HepG2 (cell line): ENCODE measurements around the gene ZFP37. TPM values are rescaled to one million over a fixed set of nuclear protein-coding genes. Genes with fewer than 3 reads are reported as not detected.
"Not testable (repeated sequence)": the region's sequence is repeated elsewhere in the genome, so short reads cannot be mapped to it uniquely, and the experiment has no call there.

Experiments used
- ATAC-seq: fragments of 200-7000 bp; cut with Tn5 transposase; 3 replicates; pipeline ENCODE4 v1.9.1; 2020; ENCODE audit warnings: mild to moderate bottlenecking, moderate library complexity
- BruUV-seq: library from RNA; stranded (reverse); fragments of 400-500 nt; replicated peaks from 2 replicates; lab custom pipeline; 2021; lab: Mats Ljungman, UMichigan
- CTCF ChIA-PET: fragments of 300-600 bp; formaldehyde crosslinking; extraction: SDS; loops from one replicate; lab custom pipeline; 2021; ENCODE audit warnings: low total read pairs, inconsistent platforms, low intra/inter-chr PET ratio; lab: Yijun Ruan, JAX
- POLR2A ChIA-PET: fragments of 350-600 bp; sonication (Branson Sonifier 250); formaldehyde crosslinking; loops from one replicate; lab custom pipeline; 2020; ENCODE audit warnings: antibody characterized with exemption, inconsistent platforms; lab: Yijun Ruan, JAX
- DNase-seq: peaks from one replicate; pipeline ENCODE4 v3.0.0-alpha.2; 2015; ENCODE audit warnings: low spot score
- FAIRE-seq: peaks from 3 replicates; lab custom pipeline; 2011; peaks lifted over from hg19 to GRCh38; lab: Jason Lieb, UNC
- H2AFZ ChIP-seq: one replicate; pipeline ENCODE4 v1.6.1; 2011; ENCODE audit warnings: low read length, inconsistent platforms
- H3K27ac ChIP-seq: fragments of 300-600 bp; 3 replicates; pipeline ENCODE4 v1.8.0; 2011; ENCODE audit warnings: mixed run types, mild to moderate bottlenecking, mixed read lengths, low read length, inconsistent platforms; ENCODE audit not compliant: insufficient read depth; ENCODE audit errors: extremely low read length
- H3K27me3 ChIP-seq, 2 experiments: fragments of 200-600 bp in 1 of 2; 2 replicates in 1 of 2; 3 replicates in 1 of 2; pipeline versions ENCODE4 v1.6.0 to v1.8.0; 2011; ENCODE audit warnings: low read length in 2 of 2, mild to moderate bottlenecking in 2 of 2, moderate library complexity in 2 of 2, inconsistent platforms in 1 of 2; ENCODE audit not compliant: insufficient read depth in 2 of 2, control insufficient read depth in 1 of 2
- H3K36me3 ChIP-seq, 2 experiments: fragments of 200-600 bp in 1 of 2; replicated peaks in 1 of 2; 2 replicates in 1 of 2; 3 replicates in 1 of 2; pipeline versions ENCODE4 v1.5.1 to v1.8.0; 2011; ENCODE audit warnings: low read length in 2 of 2, inconsistent platforms in 1 of 2; ENCODE audit not compliant: insufficient read depth in 2 of 2, control insufficient read depth in 1 of 2
- H3K4me1 ChIP-seq: 2 replicates; pipeline ENCODE4 v1.5.1; 2012; ENCODE audit warnings: low read length, inconsistent platforms; ENCODE audit not compliant: insufficient read depth
- H3K4me2 ChIP-seq: 2 replicates; pipeline ENCODE4 v1.6.0; 2011; ENCODE audit warnings: low read depth, low read length, inconsistent platforms
- H3K4me3 ChIP-seq, 3 experiments: fragments of 200-600 bp in 1 of 3; sonication (generic), shearing (Covaris generic) in 1 of 3; replicated peaks in 1 of 3; 2 replicates each; pipeline ENCODE4 v1.5.1; 2011 to 2016; ENCODE audit warnings: low read length in 3 of 3, inconsistent platforms in 2 of 3, low read depth in 2 of 3, mild to moderate bottlenecking in 2 of 3, control low read depth in 1 of 3, mixed read lengths in 1 of 3; ENCODE audit not compliant: insufficient read depth in 1 of 3
- H3K79me2 ChIP-seq: one replicate; pipeline ENCODE4 v1.6.1; 2011; ENCODE audit warnings: low read length, inconsistent platforms; ENCODE audit not compliant: insufficient read depth
- H3K9ac ChIP-seq: 2 replicates; pipeline ENCODE4 v1.6.0; 2011; ENCODE audit warnings: mild to moderate bottlenecking, low read depth, low read length, inconsistent platforms; ENCODE audit not compliant: insufficient read depth
- H3K9me3 ChIP-seq: 2 replicates; pipeline ENCODE4 v1.5.1; 2012; ENCODE audit warnings: mild to moderate bottlenecking, low read length
- H4K20me1 ChIP-seq: 2 replicates; pipeline ENCODE4 v1.6.0; 2011; ENCODE audit warnings: inconsistent platforms, mild to moderate bottlenecking, low read length, moderate library complexity; ENCODE audit not compliant: insufficient read depth
- WGBS: methylation state at CpG from one replicate; pipeline ENCODE4 v1.1.6; 2017; ENCODE audit warnings: low lambda C conversion rate; 5-methylcytosine and 5-hydroxymethylcytosine counted together
- in situ Hi-C: cut with HindIII; loops from 2 replicates; pipeline ENCODE4 v1.10.0; 2017; ENCODE audit warnings: low pct_unique_long_range_greater_than_20kb; ENCODE audit not compliant: extremely low pct_ligation_motif_present
- intact Hi-C: fragments of 100-400 bp; cut with micrococcal nuclease; formaldehyde crosslinking; loops from one replicate; pipeline ENCODE4 v1.10.0; 2022; ENCODE audit not compliant: unreplicated experiment
- polyA plus RNA-seq, 8 experiments: library from polyadenylated mRNA; depleted of rRNA in 3 of 8; stranded (reverse) in 7 of 8; unstranded in 1 of 8; fragments of >200 nt; fragmentation: Illumina TruSeq in 4 of 8; extraction: Trizol in 4 of 8; gene quantifications; 2 replicates each; pipeline versions ENCODE4 v1.2.1 to v1.2.3, GENCODE V29; 2011 to 2016; ENCODE audit warnings: low read depth in 4 of 8, missing spikeins in 1 of 8, mixed read lengths in 1 of 8; ENCODE audit not compliant: insufficient read depth in 1 of 8
- total RNA-seq, 5 experiments: library from RNA; depleted of rRNA; stranded (reverse); fragments of >200 nt; fragmentation: Illumina TruSeq; extraction: Trizol; gene quantifications; 2 replicates each; pipeline ENCODE4 v1.2.3, GENCODE V29; 2016; ENCODE audit warnings: low read depth in 1 of 5

The ZFP37 gene
- total and polyA plus RNA-seq, 2 of the 13 experiments (the other 11 are each of a cell fraction or from before 2014, with no cell fraction given) = 1.1 to 3.7 TPM

GRCh38 chr9:113062932-113063310 lies 6.4 kb upstream of the ZFP37 start:
- ATAC-seq, H3K27me3 ChIP-seq, H3K9ac ChIP-seq, BruUV-seq, in situ Hi-C loops, H4K20me1 ChIP-seq, DNase-seq, H3K27ac ChIP-seq, H3K4me3 ChIP-seq, H3K4me2 ChIP-seq, H3K79me2 ChIP-seq, H3K36me3 ChIP-seq, CTCF ChIA-PET, POLR2A ChIA-PET, H2AFZ ChIP-seq, FAIRE-seq, intact Hi-C loops, H3K4me1 ChIP-seq: not testable (repeated sequence)
- WGBS = 79% methylated on average over 20 of the region's 20 CpGs
- H3K9me3 ChIP-seq = peaks cover 17% of the 10 kb centered on the region

DNA sequence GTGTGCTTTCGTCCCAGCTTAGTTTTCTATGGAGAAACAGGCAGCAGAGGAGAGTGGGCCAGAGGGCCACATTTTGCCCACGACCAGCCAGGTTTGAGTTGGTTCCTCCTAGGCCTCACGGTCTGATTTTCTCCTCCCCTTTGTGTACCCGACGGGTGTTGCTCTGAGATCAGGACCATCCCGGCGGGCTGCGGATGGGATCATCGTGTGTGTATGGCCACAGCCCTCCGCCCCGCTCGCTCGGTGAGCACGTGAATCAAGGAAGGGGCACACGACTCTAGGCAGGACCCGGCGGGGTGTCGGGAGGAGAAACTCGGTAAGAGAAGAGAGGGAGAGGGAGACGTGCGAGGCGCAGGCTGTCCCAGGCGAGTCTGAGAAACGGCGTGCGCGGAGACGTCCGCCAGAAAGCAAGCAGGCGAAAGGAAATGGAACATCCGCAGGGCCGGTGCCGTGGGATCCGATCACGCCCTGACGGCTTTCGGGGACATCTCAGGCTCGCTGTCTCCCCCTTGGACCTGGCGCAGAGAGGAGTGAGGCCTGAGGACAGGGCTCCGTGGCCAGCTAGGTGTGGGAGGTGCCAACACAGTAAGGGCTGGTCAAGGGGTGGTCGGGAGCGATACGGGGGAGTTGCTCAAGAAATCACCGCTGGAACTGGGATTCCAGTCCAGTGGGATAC lies 5.9 kb upstream of the ZFP37 start:
- intact Hi-C loops = not testable (repeated sequence)

DNA sequence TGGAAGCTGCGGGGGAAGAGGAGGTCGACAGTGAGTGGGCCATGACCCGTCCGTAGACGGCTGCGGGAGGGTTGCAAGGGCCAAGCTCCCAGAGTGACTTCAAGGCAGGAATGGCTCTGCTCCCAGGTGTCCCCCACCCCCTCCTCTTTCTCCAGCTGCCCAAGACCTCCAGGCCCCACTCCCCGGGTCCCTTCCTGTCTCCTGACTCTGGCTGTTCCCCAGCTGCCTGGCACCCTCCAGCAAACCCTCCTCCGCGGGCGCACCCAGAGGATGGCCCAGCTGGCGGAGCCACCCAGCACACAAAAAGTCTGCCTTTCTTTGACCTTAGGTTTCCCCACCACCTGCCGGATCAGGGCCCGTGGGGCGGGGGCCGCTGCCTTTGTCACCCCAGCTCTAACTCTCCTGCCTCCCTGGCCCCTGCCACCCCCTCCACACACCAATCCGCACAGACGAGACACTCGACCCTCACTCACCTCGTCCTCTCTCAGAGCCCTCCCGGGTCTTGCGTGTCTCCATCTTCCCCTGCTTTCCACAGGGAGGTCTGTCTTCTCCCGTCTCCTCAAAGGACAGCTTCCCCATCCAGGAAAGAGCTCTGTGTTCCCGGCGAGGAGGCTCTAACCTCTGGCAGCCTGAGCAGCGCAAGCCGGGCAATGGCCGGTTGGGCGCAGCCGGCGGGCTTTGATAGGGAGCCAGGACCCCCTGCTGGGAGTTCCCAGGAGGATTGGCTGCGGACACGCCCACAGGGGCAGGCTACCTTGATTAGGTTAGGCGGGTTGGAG lies 4.7 kb upstream of the ZFP37 start:
- DNase-seq, H2AFZ ChIP-seq, H3K27ac ChIP-seq, H3K79me2 ChIP-seq, H3K36me3 ChIP-seq, H3K4me1 ChIP-seq, H4K20me1 ChIP-seq, CTCF ChIA-PET, H3K27me3 ChIP-seq, in situ Hi-C loops, BruUV-seq, H3K4me3 ChIP-seq, intact Hi-C loops, FAIRE-seq, H3K4me2 ChIP-seq, ATAC-seq, H3K9ac ChIP-seq, POLR2A ChIA-PET: not testable (repeated sequence)
- peaks cover 19% of the 10 kb centered on the region for H3K9me3 ChIP-seq
- 57% methylated on average over 20 of the region's 33 CpGs for WGBS

More for the DNA sequence above, 5.9 kb upstream of the ZFP37 start:
- H2AFZ ChIP-seq, H3K4me1 ChIP-seq, H3K27ac ChIP-seq, H3K27me3 ChIP-seq, H3K9ac ChIP-seq, POLR2A ChIA-PET, H3K36me3 ChIP-seq, H3K4me3 ChIP-seq, H3K79me2 ChIP-seq, BruUV-seq, CTCF ChIA-PET, ATAC-seq, DNase-seq, H3K4me2 ChIP-seq, H4K20me1 ChIP-seq, FAIRE-seq, in situ Hi-C loops: not testable (repeated sequence)
- H3K9me3 ChIP-seq = peaks cover 19% of the 10 kb centered on the region
- WGBS = 82% methylated on average over 31 of the region's 44 CpGs

- H2AFZ ChIP-seq, ATAC-seq, H3K36me3 ChIP-seq, H3K9ac ChIP-seq, in situ Hi-C loops, H3K4me2 ChIP-seq, H3K27ac ChIP-seq, H3K27me3 ChIP-seq, CTCF ChIA-PET, H3K4me3 ChIP-seq, H3K79me2 ChIP-seq, H4K20me1 ChIP-seq, DNase-seq, FAIRE-seq, POLR2A ChIA-PET, intact Hi-C loops, BruUV-seq: not testable (repeated sequence)
- Histone ChIP-seq H3K4me1 (peaks cover 12% of the 10 kb centered on the region), H3K9me3 (peaks cover 22% of the 10 kb centered on the region)
- WGBS = 74% methylated on average over 45 of the region's 61 CpGs
Observed at GRCh38 chr9:113059581-113060284, 3.2 kb upstream of the ZFP37 start.
